Measurements from ENCODE around the gene CCR3.

DNA sequence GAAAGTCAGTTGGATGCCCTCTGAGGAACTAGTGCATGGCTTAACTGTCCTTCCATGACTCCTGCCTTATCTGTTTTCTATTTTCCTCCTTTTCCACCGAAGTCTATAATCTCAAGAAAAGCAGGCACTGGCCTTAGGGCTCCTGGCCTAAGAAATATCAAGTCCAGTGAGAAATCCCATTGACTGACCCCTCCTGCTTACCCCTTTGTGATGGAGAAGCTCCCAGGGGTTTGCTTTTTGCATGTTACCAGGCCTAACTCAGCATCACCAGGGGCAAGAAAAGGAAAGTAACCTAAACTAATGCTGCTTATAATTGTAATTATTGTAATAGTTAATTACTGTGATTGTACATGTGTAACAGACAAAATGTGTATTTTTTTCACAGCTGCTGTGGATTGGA is 21.7 kb downstream of the CCR3 start:
- TF ChIP-seq CTCF (IDR thresholded peaks at IDR 0.05; ENCODE audit: insufficient read depth, low read length, poor library complexity, severe bottlenecking) (no peak), EZH2phosphoT487 (conservative IDR thresholded peaks at IDR 0.05; ENCODE audit: low read length) (no peak)
